ENCODE data around the gene NEK1.

DNA sequence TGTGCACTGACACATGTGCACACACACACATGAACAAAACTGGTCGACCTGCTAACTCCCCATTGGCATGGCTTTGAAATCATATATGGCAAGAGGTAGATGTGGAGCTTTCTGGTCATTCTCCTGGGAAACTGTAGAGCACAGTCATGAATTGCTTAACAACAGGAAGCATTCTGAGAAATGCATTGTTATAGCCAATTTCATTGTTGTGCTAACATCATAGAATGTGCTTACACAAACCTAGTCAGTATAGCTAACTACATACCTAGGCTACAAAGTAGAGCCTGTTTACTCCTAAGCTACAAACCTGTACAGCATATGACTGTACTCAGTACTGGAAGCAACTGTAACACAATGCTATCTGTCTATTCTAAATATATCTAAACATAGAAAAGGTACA, 207.4 kb downstream of the NEK1 start:
- TF ChIP-seq EZH2 (IDR thresholded peaks at IDR 0.05; ENCODE audit: low read depth), result no peak
- no peak for TF ChIP-seq CTCF (conservative IDR thresholded peaks at IDR 0.05)

Data from PC-9 (cell line).